Activated naive CD4-positive, alpha-beta T cell treated with anti-CD3 and anti-CD28 coated beads, Interleukin-2, amount 50 U/mL, for 24 hours (primary cell): ENCODE data around the gene IRF2BP2.
A peak's percentile ranks its signal among the peaks of the same experiment; 100 is the strongest.

ENCODE experiments used
- H3K27ac Mint-ChIP-seq: one replicate; pipeline ENCODE4 v1.8.0; 2021; ENCODE audit warnings: mild to moderate bottlenecking, mixed read lengths
- H3K27me3 Mint-ChIP-seq: one replicate; pipeline ENCODE4 v1.8.0; 2021; ENCODE audit warnings: mixed read lengths
- H3K36me3 Mint-ChIP-seq: one replicate; pipeline ENCODE4 v1.8.0; 2021; ENCODE audit warnings: mixed read lengths
- H3K4me1 Mint-ChIP-seq: one replicate; pipeline ENCODE4 v1.8.0; 2021; ENCODE audit warnings: mixed read lengths
- H3K4me3 Mint-ChIP-seq: one replicate; pipeline ENCODE4 v1.8.0; 2021; ENCODE audit warnings: mild to moderate bottlenecking, mixed read lengths
- H3K9me3 Mint-ChIP-seq: one replicate; pipeline ENCODE4 v1.8.0; 2021; ENCODE audit warnings: mixed read lengths

The IRF2BP2 gene

GRCh38 chr1:234610061-234610665, at the start of gene IRF2BP2:
TSS of gene IRF2BP2 (minus strand) at chr1:234610178. CDS start at chr1:234609494, 684 bp downstream.
- Mint-ChIP-seq H3K4me1 (peaks cover 54% of the 10 kb centered on the region), H3K27me3 (no peaks in the 10 kb centered on the region), H3K4me3 (peak within 1 kb of the TSS; percentile 89), H3K36me3 (peaks cover 24% of the 10 kb centered on the region), H3K9me3 (no peaks in the 10 kb centered on the region), H3K27ac (peak within 1 kb of the TSS; percentile 96)

DNA sequence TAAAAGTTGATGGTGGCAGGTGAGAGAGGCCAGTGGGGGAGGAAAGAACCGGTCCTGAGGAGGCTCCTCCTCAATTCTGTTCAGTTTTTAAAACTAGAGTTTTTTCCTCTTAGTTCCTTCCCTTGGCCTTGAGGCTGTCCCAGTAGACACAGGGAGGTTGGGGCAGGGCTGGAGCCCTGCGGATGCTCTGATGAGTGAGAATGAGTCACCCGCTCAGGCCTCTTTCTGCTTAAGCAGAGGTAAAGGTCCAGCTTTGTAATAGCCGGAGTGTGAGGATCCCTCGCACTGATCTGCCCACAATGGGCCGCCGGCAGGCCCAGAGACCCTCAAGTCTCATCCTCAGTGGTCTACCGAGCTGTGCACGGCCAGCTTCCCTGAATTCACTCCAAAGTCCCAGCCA, 49.6 kb upstream of the IRF2BP2 start:
- no peaks in the 10 kb centered on the region for H3K36me3 Mint-ChIP-seq
- H3K9me3 Mint-ChIP-seq = no peaks in the 10 kb centered on the region
- no peak overlapping the region for H3K4me3 Mint-ChIP-seq
- no peak overlapping the region for H3K27ac Mint-ChIP-seq
- H3K27me3 Mint-ChIP-seq = no peaks in the 10 kb centered on the region
- H3K4me1 Mint-ChIP-seq = peaks cover 10% of the 10 kb centered on the region

GRCh38 chr1:234658138-234658537, 48.2 kb upstream of the IRF2BP2 start:
- Mint-ChIP-seq H3K27ac (no peak overlapping the region), H3K4me3 (no peak overlapping the region)

GRCh38 chr1:234656944-234657654, 47.1 kb upstream of the IRF2BP2 start:
- peak overlapping the region; percentile 80 for H3K27ac Mint-ChIP-seq

More at GRCh38 chr1:234658138-234658537, 48.2 kb upstream of the IRF2BP2 start:
- Mint-ChIP-seq H3K27me3 (no peaks in the 10 kb centered on the region), H3K4me1 (peaks cover 10% of the 10 kb centered on the region), H3K36me3 (no peaks in the 10 kb centered on the region), H3K9me3 (no peaks in the 10 kb centered on the region)

DNA sequence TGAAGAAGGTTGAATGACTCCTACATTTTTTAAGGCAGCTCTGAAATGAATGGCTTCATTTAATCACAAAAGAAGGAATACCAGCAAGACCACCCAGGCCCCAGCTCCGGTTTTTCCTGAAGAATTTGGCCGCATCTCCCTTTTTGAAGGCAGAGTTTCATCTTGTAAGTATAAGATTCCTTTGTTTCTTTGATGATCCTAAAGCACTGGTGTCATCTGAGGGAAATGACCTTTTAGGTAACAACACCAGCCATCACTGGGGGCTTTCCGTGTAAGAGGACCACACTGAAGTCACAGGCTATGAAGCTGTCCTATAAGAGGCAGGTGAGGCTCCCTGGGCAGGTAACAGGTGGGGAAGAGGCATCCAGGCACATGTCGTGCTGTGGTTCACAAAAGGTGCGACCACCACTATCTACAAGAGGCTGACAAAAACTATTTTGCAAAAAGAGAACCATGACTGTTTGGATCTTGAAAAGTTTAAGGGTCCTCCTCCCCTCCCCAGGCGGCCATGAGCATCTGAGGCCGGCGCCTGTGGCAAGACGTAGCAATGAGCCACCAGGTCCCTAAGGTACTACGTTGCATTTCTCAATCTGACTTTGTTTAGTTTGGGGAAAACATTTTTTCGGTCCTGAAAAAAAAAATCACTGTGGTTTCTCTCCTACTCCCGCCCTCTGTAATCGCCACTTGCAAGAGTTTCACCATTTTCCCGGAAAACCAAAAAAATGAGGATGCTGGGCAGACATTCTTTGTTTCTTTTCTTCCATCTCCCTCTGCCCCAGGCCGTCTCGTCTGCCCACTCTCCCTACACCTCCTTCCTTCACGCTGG, 46.3 kb upstream of the IRF2BP2 start:
- peak overlapping the region; percentile 33 for H3K27ac Mint-ChIP-seq
- no peaks in the 10 kb centered on the region for H3K27me3 Mint-ChIP-seq
- no peak overlapping the region for H3K4me3 Mint-ChIP-seq
- no peaks in the 10 kb centered on the region for H3K9me3 Mint-ChIP-seq
- peaks cover 10% of the 10 kb centered on the region for H3K4me1 Mint-ChIP-seq
- no peaks in the 10 kb centered on the region for H3K36me3 Mint-ChIP-seq

More at GRCh38 chr1:234656944-234657654, 47.1 kb upstream of the IRF2BP2 start:
- Mint-ChIP-seq H3K9me3 (no peaks in the 10 kb centered on the region), H3K36me3 (no peaks in the 10 kb centered on the region), H3K4me3 (no peak overlapping the region), H3K4me1 (peaks cover 10% of the 10 kb centered on the region), H3K27me3 (no peaks in the 10 kb centered on the region)

GRCh38 chr1:234655328-234656069, 45.5 kb upstream of the IRF2BP2 start:
- Mint-ChIP-seq H3K4me1 (peaks cover 10% of the 10 kb centered on the region), H3K9me3 (no peaks in the 10 kb centered on the region), H3K27ac (no peak overlapping the region), H3K27me3 (no peaks in the 10 kb centered on the region), H3K36me3 (no peaks in the 10 kb centered on the region), H3K4me3 (no peak overlapping the region)

DNA sequence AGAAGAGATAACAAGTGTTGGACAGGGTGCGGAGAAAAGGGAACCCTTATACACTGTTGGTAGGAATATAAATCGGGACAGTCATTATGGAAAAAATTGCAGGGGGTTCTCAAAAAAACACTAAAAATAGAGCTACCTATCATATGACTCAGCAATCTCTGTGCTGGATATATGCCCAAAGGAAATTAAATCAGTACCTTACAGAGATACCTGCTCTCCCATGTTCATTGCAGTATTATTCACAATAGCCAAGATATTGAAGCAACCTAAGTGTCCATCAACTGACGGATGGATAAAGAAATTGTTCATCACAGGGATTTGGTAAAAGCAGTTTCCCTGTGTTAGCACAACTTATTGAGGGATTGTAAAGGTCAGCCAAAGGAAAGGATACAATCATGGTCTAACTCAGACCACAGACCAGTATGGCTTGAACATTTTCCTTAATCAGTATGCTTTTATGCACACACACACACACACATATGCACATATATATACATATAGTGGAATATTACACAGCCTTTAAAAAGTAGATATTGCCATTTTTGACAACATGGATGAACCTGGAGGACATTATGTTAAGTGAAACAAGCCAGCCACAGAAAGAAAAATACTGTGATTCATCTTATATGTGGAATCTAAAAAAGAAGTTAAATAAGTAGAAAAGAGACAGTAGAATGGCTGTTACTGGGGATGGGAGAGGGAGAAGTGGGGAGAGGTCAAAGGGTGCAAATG, 44.2 kb upstream of the IRF2BP2 start:
- H3K27ac Mint-ChIP-seq = no peak overlapping the region
- H3K9me3 Mint-ChIP-seq = peaks cover 3% of the 10 kb centered on the region
- no peaks in the 10 kb centered on the region for H3K36me3 Mint-ChIP-seq
- no peak overlapping the region for H3K4me3 Mint-ChIP-seq
- peaks cover 10% of the 10 kb centered on the region for H3K4me1 Mint-ChIP-seq
- no peaks in the 10 kb centered on the region for H3K27me3 Mint-ChIP-seq

GRCh38 chr1:234649432-234650081, 39.6 kb upstream of the IRF2BP2 start:
- no peaks in the 10 kb centered on the region for H3K27me3 Mint-ChIP-seq
- peaks cover 15% of the 10 kb centered on the region for H3K9me3 Mint-ChIP-seq
- H3K36me3 Mint-ChIP-seq = peaks cover 3% of the 10 kb centered on the region
- H3K4me1 Mint-ChIP-seq = no peaks in the 10 kb centered on the region
- H3K4me3 Mint-ChIP-seq = no peak overlapping the region
- no peak overlapping the region for H3K27ac Mint-ChIP-seq

DNA sequence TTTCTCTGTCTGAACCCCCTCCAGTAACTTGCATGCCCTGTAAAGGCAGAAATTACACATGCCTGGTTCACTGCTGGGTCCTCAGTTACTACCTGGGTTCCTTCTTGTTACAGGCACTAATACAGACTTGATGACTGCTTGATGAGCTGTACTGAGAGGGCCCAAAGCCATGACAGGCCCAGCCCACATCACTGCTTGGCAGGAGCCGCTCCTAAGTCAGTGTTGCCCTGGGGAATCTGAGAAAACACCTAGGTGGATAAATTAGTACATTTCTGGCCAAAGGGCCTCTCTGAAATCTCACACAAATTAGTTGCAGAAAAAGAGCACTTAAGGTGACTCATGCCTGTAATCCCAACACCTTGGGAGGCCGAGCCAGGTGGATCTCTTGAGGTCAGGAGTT, 37.8 kb upstream of the IRF2BP2 start:
- no peaks in the 10 kb centered on the region for H3K27me3 Mint-ChIP-seq
- no peak overlapping the region for H3K4me3 Mint-ChIP-seq
- peaks cover 3% of the 10 kb centered on the region for H3K36me3 Mint-ChIP-seq
- H3K9me3 Mint-ChIP-seq = peaks cover 15% of the 10 kb centered on the region
- no peak overlapping the region for H3K27ac Mint-ChIP-seq
- H3K4me1 Mint-ChIP-seq = no peaks in the 10 kb centered on the region

GRCh38 chr1:234647245-234647644, 37.3 kb upstream of the IRF2BP2 start:
- Mint-ChIP-seq H3K27ac (no peak overlapping the region), H3K4me3 (no peak overlapping the region), H3K27me3 (no peaks in the 10 kb centered on the region), H3K36me3 (peaks cover 3% of the 10 kb centered on the region), H3K4me1 (no peaks in the 10 kb centered on the region), H3K9me3 (peaks cover 15% of the 10 kb centered on the region)

DNA sequence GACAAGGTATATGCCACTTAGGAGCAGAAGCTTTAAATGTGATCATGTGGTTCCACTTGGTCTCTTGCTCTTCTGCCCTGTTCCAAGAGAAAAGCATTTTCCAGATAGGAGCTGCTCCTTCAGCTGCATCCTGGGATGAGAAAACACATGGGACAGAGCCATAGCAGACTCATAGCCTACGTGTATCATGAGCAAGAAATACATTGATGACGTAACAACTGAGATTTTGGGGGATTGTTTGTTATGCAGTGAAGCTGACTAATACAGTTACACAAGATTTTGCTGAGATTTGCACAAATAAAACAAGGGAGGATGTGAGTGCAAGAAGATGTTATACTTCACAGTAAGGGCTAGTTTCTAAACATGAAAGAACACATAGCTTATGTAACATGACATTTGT, 36.0 kb upstream of the IRF2BP2 start:
- H3K9me3 Mint-ChIP-seq = peaks cover 15% of the 10 kb centered on the region
- no peaks in the 10 kb centered on the region for H3K27me3 Mint-ChIP-seq
- no peaks in the 10 kb centered on the region for H3K4me1 Mint-ChIP-seq
- no peak overlapping the region for H3K4me3 Mint-ChIP-seq
- peaks cover 3% of the 10 kb centered on the region for H3K36me3 Mint-ChIP-seq
- H3K27ac Mint-ChIP-seq = no peak overlapping the region

GRCh38 chr1:234645474-234645953, 35.5 kb upstream of the IRF2BP2 start:
- Mint-ChIP-seq H3K4me1 (no peaks in the 10 kb centered on the region), H3K36me3 (peaks cover 3% of the 10 kb centered on the region), H3K27me3 (no peaks in the 10 kb centered on the region), H3K27ac (no peak overlapping the region), H3K9me3 (peaks cover 15% of the 10 kb centered on the region), H3K4me3 (no peak overlapping the region)

GRCh38 chr1:234644928-234645327, 35.0 kb upstream of the IRF2BP2 start:
- Mint-ChIP-seq H3K27me3 (no peaks in the 10 kb centered on the region), H3K4me1 (no peaks in the 10 kb centered on the region), H3K4me3 (no peak overlapping the region), H3K27ac (peak overlapping the region; percentile 6), H3K9me3 (peaks cover 15% of the 10 kb centered on the region), H3K36me3 (peaks cover 3% of the 10 kb centered on the region)

DNA sequence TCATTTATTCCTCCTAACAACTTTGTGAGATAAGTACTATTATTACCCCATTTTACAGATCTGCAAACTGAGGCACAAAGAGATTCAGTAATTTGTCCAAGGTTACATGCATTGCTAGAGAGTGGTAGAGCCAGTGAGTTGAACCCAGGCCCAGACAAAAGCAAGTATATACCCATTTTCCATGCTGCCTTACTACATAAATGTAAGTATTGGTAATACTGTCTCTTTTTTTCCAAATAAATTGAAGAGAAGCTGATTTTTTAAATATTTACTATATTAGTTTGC, 33.8 kb upstream of the IRF2BP2 start:
- Mint-ChIP-seq H3K4me3 (no peak overlapping the region), H3K27me3 (no peaks in the 10 kb centered on the region), H3K36me3 (peaks cover 3% of the 10 kb centered on the region), H3K4me1 (no peaks in the 10 kb centered on the region), H3K9me3 (peaks cover 10% of the 10 kb centered on the region), H3K27ac (no peak overlapping the region)
